Measurements from ENCODE around the gene GLTP. TPM values are rescaled to one million over a fixed set of nuclear protein-coding genes. Genes with fewer than 3 reads are reported as not detected.
"Not testable (repeated sequence)": the region's sequence is repeated elsewhere in the genome, so short reads cannot be mapped to it uniquely, and the experiment has no call there.

Gene GLTP
- total RNA-seq, 1 experiment from 2014 or later, result 34.9 TPM

DNA sequence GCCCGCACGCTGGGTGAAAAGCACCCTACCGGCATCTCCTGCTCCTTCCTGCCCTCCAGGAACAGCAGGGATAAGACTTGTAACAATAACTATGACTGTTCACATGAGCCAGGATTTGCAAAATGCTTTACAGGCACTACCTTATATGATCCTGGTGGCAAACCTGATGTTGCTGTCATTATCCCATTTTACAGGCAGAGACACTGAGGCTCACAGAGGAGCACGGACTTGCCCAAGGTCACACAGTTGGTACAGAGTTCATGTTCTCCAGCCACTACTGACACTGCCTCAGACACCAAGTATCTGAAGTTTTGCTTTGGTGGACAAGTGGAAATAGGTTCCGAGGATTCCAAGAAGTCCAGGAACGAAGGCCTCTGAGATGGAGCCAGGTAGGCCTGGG, 22.6 kb downstream of the GLTP start:
- DNase-seq (ENCODE audit: low spot score), result no peak
- in situ Hi-C loops (cut with HindIII; ENCODE audit: low sequenced_read_pairs), result loop anchor here (10.0 kb wide), 1 partner anchor 107 kb away; no protein-coding TSS in a partner anchor

GRCh38 chr12:109855377-109855776, 25.0 kb downstream of the GLTP start:
- DNase-seq (ENCODE audit: low spot score), result no peak
- in situ Hi-C loops (cut with HindIII; ENCODE audit: low sequenced_read_pairs), result loop anchor here (10.0 kb wide), 1 partner anchor 109 kb away; no protein-coding TSS in a partner anchor

GRCh38 chr12:109850518-109850917, 29.8 kb downstream of the GLTP start:
- not testable (repeated sequence) for DNase-seq (ENCODE audit: low spot score)
- in situ Hi-C loops (cut with HindIII; ENCODE audit: low sequenced_read_pairs), result loop anchor here (10.0 kb wide), 1 partner anchor 114 kb away; no protein-coding TSS in a partner anchor

DNA sequence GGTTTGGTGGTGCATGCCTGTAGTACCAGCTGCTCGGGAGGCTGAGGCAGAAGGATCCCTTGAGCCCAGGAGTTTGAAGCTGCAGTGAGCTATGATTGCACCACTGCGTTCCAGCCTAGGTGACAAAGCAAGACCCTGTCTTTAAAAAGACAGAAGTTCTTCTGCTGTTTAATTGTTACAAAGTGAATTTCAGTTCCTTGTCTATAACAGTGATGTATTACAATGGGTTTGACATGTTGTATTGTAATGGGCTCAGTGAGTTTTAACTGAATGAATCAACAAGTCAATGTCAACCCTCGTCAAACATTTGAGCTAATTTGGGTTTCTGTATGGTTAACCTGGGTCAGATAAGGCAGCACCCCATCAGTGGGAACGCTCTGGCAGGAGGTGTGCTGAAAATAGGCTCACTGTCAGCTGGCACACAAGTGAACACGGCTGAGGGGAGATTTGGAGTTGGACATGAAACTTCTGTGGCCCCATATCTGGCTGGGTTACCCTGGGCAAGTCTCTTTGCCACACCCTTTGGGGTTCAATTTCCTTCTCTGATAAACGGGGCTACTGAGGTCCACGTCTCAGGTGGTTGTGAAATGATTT, 33.1 kb downstream of the GLTP start:
- DNase-seq (ENCODE audit: low spot score), result no peak
- in situ Hi-C loops (cut with HindIII; ENCODE audit: low sequenced_read_pairs), result no loop called here

DNA sequence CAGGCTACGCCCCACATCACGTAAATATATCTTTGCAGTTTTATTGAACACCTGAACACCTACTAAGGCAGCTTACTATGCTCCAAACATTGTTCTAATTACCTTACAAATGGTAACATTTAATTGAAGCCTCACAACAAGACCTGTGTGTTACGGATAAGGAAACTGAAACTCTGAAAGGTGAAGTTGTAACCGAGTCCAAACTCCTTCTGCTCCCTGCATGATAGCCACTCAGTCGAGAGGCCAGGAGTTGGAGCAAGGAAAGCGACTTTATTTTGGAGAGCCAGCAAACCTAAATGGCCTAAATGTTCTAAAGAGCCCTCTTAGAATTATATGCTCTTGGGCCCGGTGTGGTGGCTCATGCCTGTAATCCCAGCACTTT, 34.5 kb downstream of the GLTP start:
- in situ Hi-C loops (cut with HindIII; ENCODE audit: low sequenced_read_pairs), result no loop called here
- no peak for DNase-seq (ENCODE audit: low spot score)

DNA sequence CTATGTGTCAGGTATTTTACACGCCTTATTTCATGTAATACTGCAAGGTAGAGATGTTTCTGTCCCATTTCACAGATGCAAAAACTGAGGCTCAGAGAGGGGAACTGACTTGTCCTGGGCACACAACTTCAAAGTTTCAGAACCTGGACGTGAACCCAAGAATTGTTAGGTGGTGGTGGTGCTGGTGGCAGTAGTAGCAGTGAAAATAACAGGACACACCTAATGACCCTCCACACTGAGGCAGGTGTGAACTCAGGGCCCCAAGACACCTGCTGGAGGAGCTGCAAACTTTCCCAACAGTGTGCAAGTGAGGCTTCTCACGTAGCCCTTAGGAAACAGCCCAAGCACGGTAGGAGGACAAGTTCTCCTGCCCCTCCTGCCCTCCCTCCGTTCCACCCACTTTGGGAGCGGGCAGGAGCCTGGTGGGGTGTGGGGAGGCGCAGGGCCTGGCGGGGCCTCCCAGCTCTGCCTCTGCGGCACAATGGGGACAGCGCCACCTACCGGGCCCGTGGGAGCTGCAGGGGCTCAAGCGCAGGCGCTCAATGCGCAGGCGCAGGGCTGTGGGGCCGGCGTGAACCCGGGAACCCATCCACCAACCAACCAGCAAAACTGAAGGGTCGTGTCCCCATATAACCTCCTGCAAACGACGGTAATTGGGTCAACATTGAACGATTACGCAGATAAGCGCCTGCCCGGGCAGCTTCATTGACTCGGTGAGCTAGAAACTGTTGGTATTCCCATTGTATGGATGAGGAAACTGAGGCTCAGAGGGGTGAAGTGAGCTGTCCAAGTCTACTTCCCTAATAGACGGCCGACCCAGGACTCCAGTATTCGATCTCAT, 35.1 kb downstream of the GLTP start:
- in situ Hi-C loops (cut with HindIII; ENCODE audit: low sequenced_read_pairs), result no loop called here

DNA sequence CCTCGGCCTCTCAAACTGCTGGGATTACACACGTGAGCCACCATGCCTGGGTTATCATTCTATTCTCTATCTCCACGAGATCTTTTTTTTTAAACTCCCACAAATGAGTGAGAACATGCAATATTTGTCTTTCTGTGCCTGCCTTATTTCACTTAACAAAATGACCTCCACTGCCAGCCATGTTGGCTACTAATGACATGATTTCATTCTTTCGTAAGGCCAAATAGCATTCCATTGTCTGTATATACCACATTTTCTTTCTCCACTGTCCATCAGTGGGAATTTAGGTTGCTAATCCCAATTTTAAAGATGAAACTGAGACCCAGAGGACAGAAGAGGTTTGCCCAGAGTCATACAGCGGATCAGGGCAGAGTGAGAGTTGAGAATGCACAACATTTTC, 36.2 kb downstream of the GLTP start:
- in situ Hi-C loops (cut with HindIII; ENCODE audit: low sequenced_read_pairs), result no loop called here
- DNase-seq (ENCODE audit: low spot score), result no peak

More for the DNA sequence above, 35.1 kb downstream of the GLTP start:
- peak; percentile 79 for DNase-seq (ENCODE audit: low spot score)

- in situ Hi-C loops (cut with HindIII; ENCODE audit: low sequenced_read_pairs), result no loop called here
- no peak for DNase-seq (ENCODE audit: low spot score)
These were observed 38.3 kb downstream of the GLTP start for GRCh38 chr12:109842021-109842420.

DNA sequence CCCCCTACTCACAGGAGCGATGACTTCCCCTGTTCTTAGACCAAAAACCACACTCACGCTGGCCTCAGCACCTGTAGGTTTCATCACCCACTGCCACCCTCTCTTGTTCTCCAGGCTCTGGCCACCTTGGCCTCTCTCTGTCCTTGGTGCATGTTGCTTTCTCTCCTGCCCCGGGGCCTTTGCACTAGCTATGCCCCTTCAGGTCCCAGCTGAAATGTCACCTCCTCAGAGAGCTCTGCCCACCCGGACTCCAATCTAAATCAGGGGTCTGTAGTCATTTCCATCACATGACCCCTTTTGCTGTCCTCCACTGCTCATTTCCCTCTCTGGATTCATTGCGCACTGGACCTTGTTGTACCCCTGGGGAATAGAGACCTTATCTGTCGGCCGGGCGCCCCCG, 39.0 kb downstream of the GLTP start:
- DNase-seq (ENCODE audit: low spot score), result no peak
- in situ Hi-C loops (cut with HindIII; ENCODE audit: low sequenced_read_pairs), result no loop called here

GRCh38 chr12:109840305-109841074, 39.9 kb downstream of the GLTP start:
- in situ Hi-C loops (cut with HindIII; ENCODE audit: low sequenced_read_pairs), result no loop called here
- no peak for DNase-seq (ENCODE audit: low spot score)

GRCh38 chr12:109839444-109839843, 40.9 kb downstream of the GLTP start:
- no peak for DNase-seq (ENCODE audit: low spot score)
- in situ Hi-C loops (cut with HindIII; ENCODE audit: low sequenced_read_pairs), result no loop called here

- in situ Hi-C loops (cut with HindIII; ENCODE audit: low sequenced_read_pairs), result no loop called here
- DNase-seq (ENCODE audit: low spot score), result no peak
These were observed 43.4 kb downstream of the GLTP start for GRCh38 chr12:109836916-109837315.

DNA sequence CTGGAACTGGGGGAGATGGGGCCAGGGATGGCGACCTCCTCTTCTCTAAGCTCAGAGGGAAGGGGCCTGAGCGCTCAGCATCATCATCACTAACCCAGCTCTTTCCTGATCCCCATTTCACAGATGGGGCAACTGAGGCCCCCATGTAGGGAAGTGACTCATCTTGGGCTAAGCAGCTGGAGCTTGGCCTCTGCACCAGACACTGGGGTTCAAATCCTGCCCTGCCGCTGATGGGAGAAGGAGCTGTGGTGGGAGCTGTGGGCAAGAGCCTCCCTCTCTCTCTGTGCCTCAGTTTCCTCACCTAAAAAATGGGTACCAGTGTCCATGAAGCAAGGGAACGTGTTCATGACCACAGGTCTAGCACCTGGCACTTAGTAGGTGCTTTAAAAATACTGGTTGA, 44.5 kb downstream of the GLTP start:
- in situ Hi-C loops (cut with HindIII; ENCODE audit: low sequenced_read_pairs), result no loop called here
- no peak for DNase-seq (ENCODE audit: low spot score)

- in situ Hi-C loops (cut with HindIII; ENCODE audit: low sequenced_read_pairs), result no loop called here
- no peak for DNase-seq (ENCODE audit: low spot score)
These were observed 46.8 kb downstream of the GLTP start, which contains the start of gene TRPV4 for GRCh38 chr12:109833307-109834189. Gene TRPV4, minus strand, starts transcription at chr12:109833398. Its CDS starts 18,602 bp downstream, at chr12:109814796.

DNA sequence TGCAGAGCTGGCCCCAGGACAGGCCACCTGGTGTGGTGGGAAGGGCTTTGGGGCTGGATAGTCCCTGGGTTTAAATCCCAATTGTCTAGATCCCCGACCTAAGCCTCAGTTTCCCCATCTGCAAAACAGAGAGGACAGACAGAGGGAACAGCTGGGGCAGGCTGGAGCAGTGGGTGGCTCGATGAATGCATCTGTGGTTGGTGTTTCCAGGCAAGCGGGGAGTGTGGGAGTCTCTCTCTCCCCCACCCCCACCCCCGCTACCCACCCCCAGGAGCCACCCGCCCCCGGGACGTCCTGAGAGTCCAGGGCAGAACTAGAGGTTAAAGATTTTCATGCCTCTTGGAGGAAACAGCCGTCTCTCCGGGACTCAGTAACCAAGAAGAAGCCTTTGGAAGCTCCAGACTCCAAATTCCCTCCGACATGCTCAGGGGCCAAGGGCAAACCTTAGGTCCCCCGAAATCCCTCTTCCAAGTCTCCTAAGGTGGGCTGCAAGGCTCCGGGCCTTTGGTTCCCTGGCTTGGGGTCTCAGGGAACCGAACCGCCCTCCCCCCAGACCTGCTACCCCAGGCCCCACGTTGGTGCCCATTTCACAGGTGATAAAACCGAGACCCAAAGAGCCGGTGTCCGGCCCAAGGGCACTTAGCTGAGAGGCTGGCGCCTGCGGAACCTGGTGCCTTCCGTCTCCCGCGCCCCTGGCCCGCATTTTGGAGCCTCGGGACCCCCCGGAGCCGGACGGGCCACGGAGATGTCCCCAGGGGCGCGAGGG, 47.6 kb downstream of the GLTP start:
- DNase-seq (ENCODE audit: low spot score), result no peak
- in situ Hi-C loops (cut with HindIII; ENCODE audit: low sequenced_read_pairs), result no loop called here

GRCh38 chr12:109831929-109832328, 48.4 kb downstream of the GLTP start:
- in situ Hi-C loops (cut with HindIII; ENCODE audit: low sequenced_read_pairs), result no loop called here
- no peak for DNase-seq (ENCODE audit: low spot score)

GRCh38 chr12:109831365-109831764, 49.0 kb downstream of the GLTP start:
- in situ Hi-C loops (cut with HindIII; ENCODE audit: low sequenced_read_pairs), result no loop called here
- no peak for DNase-seq (ENCODE audit: low spot score)

DNA sequence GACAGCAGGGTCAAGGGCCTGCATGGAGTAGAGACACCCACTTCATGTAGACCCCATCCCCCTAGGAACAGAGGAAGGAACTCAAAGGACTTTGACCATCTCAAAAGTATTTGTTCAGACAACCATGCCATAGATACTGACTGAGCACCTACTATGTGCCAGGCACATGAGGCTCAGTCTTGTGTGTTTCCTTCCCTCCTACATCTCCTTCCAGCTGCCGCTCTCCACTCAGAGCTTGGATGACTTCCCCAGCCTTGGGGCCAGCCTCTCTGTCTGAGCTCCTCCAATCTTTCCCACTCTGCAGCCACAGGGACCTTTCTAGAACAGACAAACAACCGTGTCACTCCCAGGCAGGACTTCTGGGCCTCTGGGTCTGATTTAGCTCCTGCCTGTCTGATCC, 49.6 kb downstream of the GLTP start:
- in situ Hi-C loops (cut with HindIII; ENCODE audit: low sequenced_read_pairs), result no loop called here

More for the DNA sequence above, 49.6 kb downstream of the GLTP start:
- DNase-seq (ENCODE audit: low spot score), result no peak
